Keratinocyte (primary cell): ENCODE measurements around the gene NTSR2. TPM values are rescaled to one million over a fixed set of nuclear protein-coding genes. Genes with fewer than 3 reads are reported as not detected.

Experiments used
- DNase-seq: peaks from one replicate; pipeline ENCODE4 v3.0.0-alpha.2; 2011; ENCODE audit warnings: low read depth, missing footprints, low spot score
- FAIRE-seq: peaks from 2 replicates; lab custom pipeline; 2011; peaks lifted over from hg19 to GRCh38; lab: Jason Lieb, UNC
- H2AFZ ChIP-seq: 2 replicates; pipeline ENCODE4 v1.6.0; 2012; ENCODE audit warnings: low read length, control low read depth, inconsistent platforms; ENCODE audit not compliant: control insufficient read depth
- H3K27ac ChIP-seq: 2 replicates; pipeline ENCODE4 v1.5.1; 2011; ENCODE audit warnings: low read length; ENCODE audit not compliant: control insufficient read depth, insufficient read depth
- H3K27me3 ChIP-seq: 3 replicates; pipeline ENCODE4 v1.6.0; 2011; ENCODE audit warnings: low read length; ENCODE audit not compliant: control insufficient read depth, insufficient read depth; ENCODE audit errors: extremely low read depth
- H3K36me3 ChIP-seq, 2 experiments: 2 replicates in 1 of 2; 3 replicates in 1 of 2; pipeline ENCODE4 v1.5.1; 2011; ENCODE audit warnings: low read length in 2 of 2, mild to moderate bottlenecking in 1 of 2; ENCODE audit not compliant: control insufficient read depth in 2 of 2, insufficient read depth in 2 of 2; ENCODE audit errors: extremely low read depth in 1 of 2
- H3K4me1 ChIP-seq: 3 replicates; pipeline ENCODE4 v1.5.1; 2011; ENCODE audit warnings: low read length; ENCODE audit not compliant: control insufficient read depth, insufficient read depth; ENCODE audit errors: extremely low read depth
- H3K4me2 ChIP-seq: 3 replicates; pipeline ENCODE4 v1.6.0; 2011; ENCODE audit warnings: low read depth, low read length; ENCODE audit not compliant: control insufficient read depth, insufficient read depth; ENCODE audit errors: extremely low read depth
- H3K4me3 ChIP-seq, 3 experiments: fragments of 200-600 bp in 1 of 3; sonication (generic) in 1 of 3; 2 replicates in 2 of 3; 3 replicates in 1 of 3; pipeline ENCODE4 v1.5.1; 2011 to 2016; ENCODE audit warnings: low read length in 3 of 3, mild to moderate bottlenecking in 3 of 3, control low read depth in 2 of 3, inconsistent platforms in 1 of 3, low read depth in 1 of 3, mixed read lengths in 1 of 3, mixed run types in 1 of 3, moderate library complexity in 1 of 3; ENCODE audit not compliant: control insufficient read depth in 2 of 3, insufficient read depth in 2 of 3; ENCODE audit errors: extremely low read depth in 1 of 3
- H3K79me2 ChIP-seq: 2 replicates; pipeline ENCODE4 v1.6.0; 2012; ENCODE audit warnings: low read length; ENCODE audit not compliant: control insufficient read depth, insufficient read depth
- H3K9ac ChIP-seq: 3 replicates; pipeline ENCODE4 v1.6.0; 2011; ENCODE audit warnings: low read length; ENCODE audit not compliant: control insufficient read depth, insufficient read depth; ENCODE audit errors: extremely low read depth
- H3K9me1 ChIP-seq: 3 replicates; pipeline ENCODE4 v1.6.0; 2011; ENCODE audit warnings: low read length; ENCODE audit not compliant: control insufficient read depth, insufficient read depth; ENCODE audit errors: extremely low read depth
- H3K9me3 ChIP-seq: 2 replicates; pipeline ENCODE4 v1.5.1; 2012; ENCODE audit warnings: low read depth, low read length; ENCODE audit not compliant: control insufficient read depth
- H4K20me1 ChIP-seq: 3 replicates; pipeline ENCODE4 v1.6.0; 2011; ENCODE audit warnings: low read length; ENCODE audit not compliant: control insufficient read depth, insufficient read depth; ENCODE audit errors: extremely low read depth
- EZH2 ChIP-seq: IDR thresholded peaks from one replicate; pipeline ENCODE4 v1.6.1; 2012; ENCODE audit warnings: inconsistent platforms, mild to moderate bottlenecking, low read length, moderate library complexity
- dilution Hi-C: fragments of 300-500 bp; cut with MboI; formaldehyde crosslinking; loops from one replicate; pipeline ENCODE4 v1.7.0; 2020; ENCODE audit warnings: low sequenced_read_pairs; ENCODE audit not compliant: extremely low pct_ligation_motif_present
- polyA plus RNA-seq, 5 experiments: library from polyadenylated mRNA; depleted of rRNA in 3 of 5; stranded (reverse) in 3 of 5; stranded (forward) in 1 of 5; unstranded in 1 of 5; fragments of >200 nt; gene quantifications; 1 replicate in 1 of 5; 2 replicates in 3 of 5; 3 replicates in 1 of 5; pipeline versions ENCODE4 v1.2.1 to v1.2.3, GENCODE V29; 2011 to 2012; ENCODE audit warnings: missing spikeins in 2 of 5, low read depth in 1 of 5, low replicate concordance in 1 of 5
- TF ChIP-seq, protein P1 (sequence below), 3 experiments: IDR thresholded peaks in 1 of 3; conservative IDR thresholded peaks in 1 of 3; optimal IDR thresholded peaks in 1 of 3; 2 replicates in 2 of 3; 3 replicates in 1 of 3; pipeline versions ENCODE3 to v1.5.1; 2011; ENCODE audit warnings: low read length in 3 of 3, mild to moderate bottlenecking in 3 of 3, moderate library complexity in 2 of 3, control low read depth in 1 of 3, inconsistent platforms in 1 of 3; ENCODE audit not compliant: insufficient read depth in 2 of 3; ENCODE audit errors: extremely low read depth in 1 of 3

The NTSR2 gene
- polyA plus RNA-seq, 1 donor (not counting 4 experiments of a cell fraction or from before 2014, with no cell fraction given), result not detected

DNA sequence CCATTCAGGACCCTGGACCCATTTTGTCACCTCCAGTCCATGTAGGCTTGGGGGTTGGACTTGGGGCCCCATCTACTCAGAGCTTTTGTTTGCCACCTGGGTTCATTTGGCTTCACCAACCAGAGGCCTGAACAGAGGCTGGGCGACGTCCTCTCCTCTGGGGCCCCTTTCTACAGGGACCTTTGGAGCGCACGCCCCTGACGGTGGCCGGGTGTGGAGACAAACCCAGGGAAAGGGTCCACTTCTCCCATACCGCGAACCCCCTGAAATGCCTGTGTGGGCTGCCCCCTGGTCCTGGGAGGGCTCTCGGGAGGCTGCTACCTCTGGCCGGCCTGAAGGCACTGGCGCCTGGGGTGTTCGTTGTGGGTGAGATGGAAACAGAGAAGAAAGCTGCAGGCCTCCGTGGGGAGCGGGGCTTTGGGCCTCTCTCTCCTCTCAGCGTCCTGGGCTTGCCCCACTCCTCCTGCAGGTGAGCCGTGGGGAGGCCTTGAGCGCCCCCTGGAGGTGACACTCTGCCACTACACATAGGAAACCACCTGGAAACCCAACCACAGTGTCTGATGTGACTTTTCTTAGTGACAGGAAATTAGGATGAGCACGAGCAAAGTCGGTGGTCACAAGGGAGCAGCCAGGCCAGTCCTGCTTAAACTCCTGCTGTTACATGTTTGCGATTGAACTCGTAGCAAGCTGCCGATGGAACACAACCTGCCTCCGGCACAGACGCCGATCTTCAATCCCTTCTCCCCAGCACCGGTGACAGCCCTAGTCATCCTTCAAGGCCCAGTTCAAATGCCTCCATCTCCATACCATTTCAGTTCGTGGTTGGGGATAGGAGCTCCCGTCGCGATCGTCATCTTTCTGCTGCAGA is 12.0 kb upstream of the NTSR2 start:
- Histone ChIP-seq H2AFZ (no peak overlapping the region), H3K27me3 (peaks cover 57% of the 10 kb centered on the region), H3K9me1 (no peaks in the 10 kb centered on the region), H3K79me2 (no peaks in the 10 kb centered on the region), H3K9ac (no peak overlapping the region), H3K4me3 (no peak overlapping the region), H3K4me1 (no peaks in the 10 kb centered on the region), H3K27ac (no peak overlapping the region), H3K9me3 (no peaks in the 10 kb centered on the region), H4K20me1 (no peaks in the 10 kb centered on the region), H3K4me2 (no peak overlapping the region), H3K36me3 (no peaks in the 10 kb centered on the region)
- FAIRE-seq, result peak; percentile 32
- TF ChIP-seq, protein P1, sequence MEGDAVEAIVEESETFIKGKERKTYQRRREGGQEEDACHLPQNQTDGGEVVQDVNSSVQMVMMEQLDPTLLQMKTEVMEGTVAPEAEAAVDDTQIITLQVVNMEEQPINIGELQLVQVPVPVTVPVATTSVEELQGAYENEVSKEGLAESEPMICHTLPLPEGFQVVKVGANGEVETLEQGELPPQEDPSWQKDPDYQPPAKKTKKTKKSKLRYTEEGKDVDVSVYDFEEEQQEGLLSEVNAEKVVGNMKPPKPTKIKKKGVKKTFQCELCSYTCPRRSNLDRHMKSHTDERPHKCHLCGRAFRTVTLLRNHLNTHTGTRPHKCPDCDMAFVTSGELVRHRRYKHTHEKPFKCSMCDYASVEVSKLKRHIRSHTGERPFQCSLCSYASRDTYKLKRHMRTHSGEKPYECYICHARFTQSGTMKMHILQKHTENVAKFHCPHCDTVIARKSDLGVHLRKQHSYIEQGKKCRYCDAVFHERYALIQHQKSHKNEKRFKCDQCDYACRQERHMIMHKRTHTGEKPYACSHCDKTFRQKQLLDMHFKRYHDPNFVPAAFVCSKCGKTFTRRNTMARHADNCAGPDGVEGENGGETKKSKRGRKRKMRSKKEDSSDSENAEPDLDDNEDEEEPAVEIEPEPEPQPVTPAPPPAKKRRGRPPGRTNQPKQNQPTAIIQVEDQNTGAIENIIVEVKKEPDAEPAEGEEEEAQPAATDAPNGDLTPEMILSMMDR (optimal IDR thresholded peaks at IDR 0.05 in 1 of 3, IDR thresholded peaks at IDR 0.05 in 1 of 3, conservative IDR thresholded peaks at IDR 0.05 in 1 of 3; ENCODE audit: extremely low read depth in 1 of 3, insufficient read depth in 2 of 3, low read length in 3 of 3), result peak; percentile 84 to 97 (median 91)
- no peak for TF ChIP-seq EZH2
- DNase-seq, result no peak
- dilution Hi-C loops, result loop anchor here (25.0 kb wide), 1 partner anchor 105 kb away; no protein-coding TSS in a partner anchor

DNA sequence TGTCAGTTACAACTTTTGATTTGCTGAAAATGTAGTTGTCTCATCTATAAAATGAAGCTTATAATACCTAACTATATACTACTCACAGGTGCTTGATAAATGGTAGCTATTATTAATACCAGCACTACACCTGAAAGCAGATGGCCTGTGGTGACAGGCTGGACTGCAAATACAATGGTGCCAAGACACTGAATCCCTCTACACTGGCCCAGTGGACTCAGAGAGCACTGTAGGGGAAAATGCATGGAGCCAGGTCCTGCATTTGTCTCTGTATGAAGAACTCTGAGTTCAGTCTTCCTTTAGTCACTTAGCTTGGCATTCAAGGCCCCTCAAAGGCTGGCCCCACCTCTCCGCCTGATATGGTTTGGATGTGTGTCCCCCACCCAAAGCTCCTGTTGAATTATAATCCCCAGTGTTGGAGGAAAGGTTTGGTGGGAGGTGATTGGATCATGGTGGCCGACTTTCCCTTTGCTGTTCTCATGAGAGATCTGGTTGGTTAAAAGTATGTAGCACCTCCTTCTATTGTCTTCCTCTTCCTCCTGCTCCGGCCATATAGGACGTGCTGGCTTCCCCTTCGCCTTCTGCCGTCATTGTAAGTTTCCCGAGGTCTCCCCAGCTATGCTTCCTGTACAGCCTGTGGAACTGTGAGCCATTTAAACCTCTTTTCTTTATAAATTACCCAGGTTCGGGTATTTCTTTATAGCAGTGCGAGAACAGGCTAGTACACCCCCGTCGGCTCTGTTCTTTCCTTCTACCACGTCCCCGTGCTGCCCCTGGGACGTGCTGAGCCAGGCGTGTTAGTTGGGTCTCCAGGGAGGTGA is 11.1 kb upstream of the NTSR2 start:
- Histone ChIP-seq H3K9me3 (no peaks in the 10 kb centered on the region), H3K9me1 (no peaks in the 10 kb centered on the region), H3K79me2 (no peaks in the 10 kb centered on the region), H3K4me1 (no peaks in the 10 kb centered on the region), H2AFZ (no peak overlapping the region), H3K4me2 (no peak overlapping the region), H3K36me3 (no peaks in the 10 kb centered on the region), H4K20me1 (no peaks in the 10 kb centered on the region), H3K4me3 (no peak overlapping the region), H3K9ac (no peak overlapping the region), H3K27me3 (peaks cover 65% of the 10 kb centered on the region), H3K27ac (no peak overlapping the region)
- FAIRE-seq (no peak), DNase-seq (no peak)
- no peak for TF ChIP-seq EZH2
- TF ChIP-seq, protein P1 (optimal IDR thresholded peaks at IDR 0.05 in 1 of 3, IDR thresholded peaks at IDR 0.05 in 1 of 3, conservative IDR thresholded peaks at IDR 0.05 in 1 of 3; ENCODE audit: extremely low read depth in 1 of 3, insufficient read depth in 2 of 3, low read length in 3 of 3), result no peak
- dilution Hi-C loops, result loop anchor here (25.0 kb wide), 1 partner anchor 106 kb away; no protein-coding TSS in a partner anchor
